Measurements from ENCODE around the gene IDH1. TPM values are rescaled to one million over a fixed set of nuclear protein-coding genes. Genes with fewer than 3 reads are reported as not detected.

IDH1 gene
- total RNA-seq, 4 donors from 2014 or later = 21.3 to 65.1 (median 31.7) TPM

DNA sequence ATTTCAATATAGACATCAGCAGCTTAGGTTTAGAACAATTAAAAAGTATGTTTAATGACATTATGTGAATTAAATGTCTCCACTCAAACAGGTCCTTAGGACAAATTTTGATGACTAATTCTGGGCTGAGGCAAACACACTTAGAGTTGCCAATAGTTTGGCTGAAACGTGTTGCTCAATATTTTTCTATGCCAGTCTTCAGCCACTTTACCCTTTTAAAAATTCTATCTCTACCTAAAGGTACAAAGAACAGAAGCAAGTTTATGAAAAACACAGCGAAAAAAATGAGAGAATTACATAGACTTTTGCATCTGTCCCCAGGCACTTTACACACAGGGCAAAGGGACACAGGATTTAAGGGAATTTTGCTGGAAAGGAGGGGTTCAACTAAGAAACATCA lies 4.5 kb downstream of the IDH1 start:
- peaks cover 0 to 30% (median 5%) of the 10 kb centered on the region in 3 donors for H3K4me1 ChIP-seq

DNA sequence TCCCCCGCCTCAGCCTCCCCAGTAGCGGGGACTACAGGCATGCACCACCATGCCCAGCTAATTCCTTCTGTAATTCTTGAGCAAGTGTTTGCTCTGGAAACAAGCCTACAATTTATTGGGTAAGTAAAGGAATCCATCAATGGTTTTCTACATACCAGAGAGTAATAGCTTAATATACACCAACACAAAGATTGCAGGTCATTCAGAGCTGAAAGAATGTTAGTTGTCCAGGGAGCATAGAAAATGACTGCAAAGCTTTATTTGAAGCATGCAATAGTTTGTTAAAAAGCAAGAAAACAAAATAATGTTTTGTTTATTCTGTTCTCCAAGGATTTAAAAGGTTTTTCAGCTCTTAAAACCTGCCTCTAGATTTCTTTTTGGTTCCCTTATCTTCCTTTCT lies 5.6 kb downstream of the IDH1 start:
- TF ChIP-seq, protein P1, sequence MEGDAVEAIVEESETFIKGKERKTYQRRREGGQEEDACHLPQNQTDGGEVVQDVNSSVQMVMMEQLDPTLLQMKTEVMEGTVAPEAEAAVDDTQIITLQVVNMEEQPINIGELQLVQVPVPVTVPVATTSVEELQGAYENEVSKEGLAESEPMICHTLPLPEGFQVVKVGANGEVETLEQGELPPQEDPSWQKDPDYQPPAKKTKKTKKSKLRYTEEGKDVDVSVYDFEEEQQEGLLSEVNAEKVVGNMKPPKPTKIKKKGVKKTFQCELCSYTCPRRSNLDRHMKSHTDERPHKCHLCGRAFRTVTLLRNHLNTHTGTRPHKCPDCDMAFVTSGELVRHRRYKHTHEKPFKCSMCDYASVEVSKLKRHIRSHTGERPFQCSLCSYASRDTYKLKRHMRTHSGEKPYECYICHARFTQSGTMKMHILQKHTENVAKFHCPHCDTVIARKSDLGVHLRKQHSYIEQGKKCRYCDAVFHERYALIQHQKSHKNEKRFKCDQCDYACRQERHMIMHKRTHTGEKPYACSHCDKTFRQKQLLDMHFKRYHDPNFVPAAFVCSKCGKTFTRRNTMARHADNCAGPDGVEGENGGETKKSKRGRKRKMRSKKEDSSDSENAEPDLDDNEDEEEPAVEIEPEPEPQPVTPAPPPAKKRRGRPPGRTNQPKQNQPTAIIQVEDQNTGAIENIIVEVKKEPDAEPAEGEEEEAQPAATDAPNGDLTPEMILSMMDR (IDR thresholded peaks at IDR 0.05) = no peak
- TF ChIP-seq POLR2AphosphoS5 (IDR thresholded peaks at IDR 0.05) (no peak), POLR2A (IDR thresholded peaks at IDR 0.05) (no peak), EP300 (IDR thresholded peaks at IDR 0.05) (no peak)
- Histone ChIP-seq H3K4me1 (peaks cover 0 to 26% (median 5%) of the 10 kb centered on the region in 3 donors), H3K36me3 (peaks cover 6 to 74% of the 10 kb centered on the region in 2 donors), H3K27ac (no peak overlapping the region), H3K4me3 (no peak overlapping the region), H3K9me3 (no peaks in the 10 kb centered on the region), H3K27me3 (no peaks in the 10 kb centered on the region)
- no CpG with 5 or more reads among the region's 2 CpGs for WGBS, 2 donors (ENCODE audit: low coverage in 1 of 2)
- ATAC-seq = no peak

More for the DNA sequence above, 4.5 kb downstream of the IDH1 start:
- no peak for ATAC-seq
- WGBS, 2 donors (ENCODE audit: low coverage in 1 of 2) = 71 to 75% methylated on average over 2 of the region's 2 CpGs
- no peak overlapping the region for H3K27ac ChIP-seq
- peaks cover 6 to 64% of the 10 kb centered on the region in 2 donors for H3K36me3 ChIP-seq
- H3K4me3 ChIP-seq = no peak overlapping the region
- no peaks in the 10 kb centered on the region for H3K9me3 ChIP-seq
- H3K27me3 ChIP-seq = no peaks in the 10 kb centered on the region
- TF ChIP-seq, protein P1 (IDR thresholded peaks at IDR 0.05) = no peak
- TF ChIP-seq EP300 (IDR thresholded peaks at IDR 0.05) (no peak), POLR2A (IDR thresholded peaks at IDR 0.05) (no peak), POLR2AphosphoS5 (IDR thresholded peaks at IDR 0.05) (no peak)

DNA sequence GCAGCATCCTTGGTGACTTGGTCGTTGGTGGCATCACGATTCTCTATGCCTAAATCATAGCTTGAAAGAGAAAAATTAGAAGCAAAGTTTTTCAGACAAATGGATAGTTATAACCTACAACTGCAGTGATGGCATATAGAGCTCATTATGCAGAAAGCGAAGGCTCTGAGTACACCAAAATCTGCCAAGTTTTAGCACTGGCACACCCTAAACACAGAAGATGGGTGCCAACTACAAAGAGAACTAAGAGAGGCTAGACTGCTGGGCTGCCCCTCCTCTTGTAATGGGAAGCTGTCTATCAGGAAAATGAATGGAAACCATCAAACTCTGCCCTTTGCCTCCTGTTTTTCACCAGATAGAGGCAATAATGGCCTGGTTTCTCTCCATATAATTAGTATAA lies 6.3 kb downstream of the IDH1 start:
- 84 to 100% methylated on average over 1 to 3 of the region's 3 CpGs for WGBS, 2 donors (ENCODE audit: low coverage in 1 of 2)
- Histone ChIP-seq H3K9me3 (no peaks in the 10 kb centered on the region), H3K27me3 (no peaks in the 10 kb centered on the region), H3K4me1 (peaks cover 0 to 19% (median 3%) of the 10 kb centered on the region in 3 donors), H3K27ac (no peak overlapping the region), H3K4me3 (no peak overlapping the region), H3K36me3 (peaks cover 6 to 81% of the 10 kb centered on the region in 2 donors)
- TF ChIP-seq POLR2AphosphoS5 (IDR thresholded peaks at IDR 0.05) = no peak
- no peak for TF ChIP-seq EP300 (IDR thresholded peaks at IDR 0.05)
- TF ChIP-seq, protein P1 (IDR thresholded peaks at IDR 0.05) = no peak
- no peak for TF ChIP-seq POLR2A (IDR thresholded peaks at IDR 0.05)
- ATAC-seq = no peak

- Histone ChIP-seq H3K4me3 (no peak overlapping the region), H3K36me3 (peaks cover 6 to 96% of the 10 kb centered on the region in 2 donors), H3K9me3 (no peaks in the 10 kb centered on the region), H3K4me1 (no peaks in the 10 kb centered on the region), H3K27ac (no peak overlapping the region), H3K27me3 (no peaks in the 10 kb centered on the region)
- WGBS, 2 donors (ENCODE audit: low coverage in 1 of 2) = 93 to 100% methylated on average over 3 of the region's 3 CpGs
- TF ChIP-seq POLR2A (IDR thresholded peaks at IDR 0.05) = no peak
- no peak for TF ChIP-seq EP300 (IDR thresholded peaks at IDR 0.05)
- no peak for TF ChIP-seq POLR2AphosphoS5 (IDR thresholded peaks at IDR 0.05)
- TF ChIP-seq, protein P1 (IDR thresholded peaks at IDR 0.05) = no peak
- no peak for ATAC-seq
These were observed 9.1 kb downstream of the IDH1 start for GRCh38 chr2:208245746-208246145.

GRCh38 chr2:208244422-208244821 lies 10.4 kb downstream of the IDH1 start:
- ATAC-seq = no peak
- TF ChIP-seq, protein P1 (IDR thresholded peaks at IDR 0.05) = no peak
- TF ChIP-seq POLR2A (IDR thresholded peaks at IDR 0.05) = no peak
- TF ChIP-seq EP300 (IDR thresholded peaks at IDR 0.05) = no peak
- TF ChIP-seq POLR2AphosphoS5 (IDR thresholded peaks at IDR 0.05) = no peak
- H3K27ac ChIP-seq = no peak overlapping the region
- no peak overlapping the region for H3K4me3 ChIP-seq
- no peaks in the 10 kb centered on the region for H3K9me3 ChIP-seq
- H3K4me1 ChIP-seq = no peaks in the 10 kb centered on the region
- H3K27me3 ChIP-seq = no peaks in the 10 kb centered on the region
- H3K36me3 ChIP-seq = peaks cover 3 to 98% of the 10 kb centered on the region in 2 donors

All from gastroesophageal sphincter (tissue), 4 donors.